HepG2 (cell line): Measurements from ENCODE around the gene DDX39B. TPM values are rescaled to one million over a fixed set of nuclear protein-coding genes. Genes with fewer than 3 reads are reported as not detected.
A peak's percentile ranks its signal among the peaks of the same experiment; 100 is the strongest.

Experiments used
- ASH2L ChIP-seq: fragments of 300-600, 200-600 bp; sonication (generic); IDR thresholded peaks from 2 replicates; pipeline ENCODE4 v1.7.0; 2017; ENCODE audit warnings: low read depth, mild to moderate bottlenecking, moderate library complexity, mixed read lengths, low read length; ENCODE audit not compliant: insufficient read length
- FOXA1 ChIP-seq, 2 experiments: fragments of 450-650 bp in 1 of 2; sonication (generic) in 1 of 2; formaldehyde crosslinking in 1 of 2; IDR thresholded peaks; 2 replicates each; pipeline versions ENCODE4 v1.4.0 to v1.6.1; 2016 to 2020; ENCODE audit warnings: missing genetic modification reagents in 1 of 2
- HNF1A ChIP-seq, 2 experiments: sonication (generic) in 1 of 2; formaldehyde crosslinking in 1 of 2; IDR thresholded peaks; 2 replicates each; pipeline versions ENCODE4 v1.4.0 to v1.6.1; 2016 to 2020; ENCODE audit warnings: borderline replicate concordance in 1 of 2, low read depth in 1 of 2, mild to moderate bottlenecking in 1 of 2, missing genetic modification reagents in 1 of 2
- IRF9 ChIP-seq: sonication (generic); formaldehyde crosslinking; IDR thresholded peaks from 2 replicates; pipeline ENCODE4 v1.8.0; 2022; ENCODE audit warnings: missing genetic modification reagents, mild to moderate bottlenecking, borderline replicate concordance
- KAT8 ChIP-seq: IDR thresholded peaks from 2 replicates; pipeline ENCODE4 v1.6.1; 2016; ENCODE audit warnings: missing genetic modification reagents, missing compliant biosample characterization
- MED1 ChIP-seq: sonication (generic); formaldehyde crosslinking; IDR thresholded peaks from 2 replicates; pipeline ENCODE4 v1.4.0; 2020; ENCODE audit warnings: missing genetic modification reagents
- MED8 ChIP-seq: sonication (generic); formaldehyde crosslinking; IDR thresholded peaks from 2 replicates; pipeline ENCODE4 v1.8.1; 2023; ENCODE audit warnings: mild to moderate bottlenecking, missing genetic modification reagents; ENCODE audit not compliant: insufficient replicate concordance
- NR2C2 ChIP-seq: sonication (generic); formaldehyde crosslinking; IDR thresholded peaks from 2 replicates; pipeline ENCODE4 v1.4.0; 2020; ENCODE audit warnings: missing genetic modification reagents, mild to moderate bottlenecking, moderate library complexity, borderline replicate concordance
- TOE1 ChIP-seq: sonication (generic); formaldehyde crosslinking; IDR thresholded peaks from 2 replicates; pipeline ENCODE4 v1.4.0; 2020; ENCODE audit warnings: mild to moderate bottlenecking, missing genetic modification reagents
- WIZ ChIP-seq: sonication (generic); formaldehyde crosslinking; IDR thresholded peaks from 2 replicates; pipeline ENCODE4 v1.5.1; 2020; ENCODE audit warnings: mild to moderate bottlenecking, missing genetic modification reagents
- YEATS4 ChIP-seq: sonication (generic); formaldehyde crosslinking; IDR thresholded peaks from 2 replicates; pipeline ENCODE4 v1.4.0; 2020; ENCODE audit warnings: missing genetic modification reagents, borderline replicate concordance
- ZMYM4 ChIP-seq: sonication (generic); formaldehyde crosslinking; IDR thresholded peaks from 2 replicates; pipeline ENCODE4 v1.8.1; 2023; ENCODE audit warnings: mild to moderate bottlenecking, missing genetic modification reagents
- ZNF354B ChIP-seq: sonication (generic); formaldehyde crosslinking; IDR thresholded peaks from 2 replicates; pipeline ENCODE4 v1.8.0; 2022; ENCODE audit warnings: mild to moderate bottlenecking, missing genetic modification reagents
- ZNF552 ChIP-seq: sonication (generic); formaldehyde crosslinking; IDR thresholded peaks from 2 replicates; pipeline ENCODE4 v1.9.0; 2022; ENCODE audit warnings: missing genetic modification reagents, mild to moderate bottlenecking, borderline replicate concordance
- ZNF577 ChIP-seq: sonication (generic); formaldehyde crosslinking; IDR thresholded peaks from 2 replicates; pipeline ENCODE4 v1.4.0; 2020; ENCODE audit warnings: mild to moderate bottlenecking, low read depth, missing genetic modification reagents, borderline replicate concordance
- ZNF614 ChIP-seq: IDR thresholded peaks from 2 replicates; pipeline ENCODE4 v1.6.1; 2018; ENCODE audit warnings: missing biosample characterization, missing genetic modification reagents, inconsistent platforms, borderline replicate concordance
- polyA plus RNA-seq, 8 experiments: library from polyadenylated mRNA; depleted of rRNA in 3 of 8; stranded (reverse) in 7 of 8; unstranded in 1 of 8; fragments of >200 nt; fragmentation: Illumina TruSeq in 4 of 8; extraction: Trizol in 4 of 8; gene quantifications; 2 replicates each; pipeline versions ENCODE4 v1.2.1 to v1.2.3, GENCODE V29; 2011 to 2016; ENCODE audit warnings: low read depth in 4 of 8, missing spikeins in 1 of 8, mixed read lengths in 1 of 8; ENCODE audit not compliant: insufficient read depth in 1 of 8
- total RNA-seq, 5 experiments: library from RNA; depleted of rRNA; stranded (reverse); fragments of >200 nt; fragmentation: Illumina TruSeq; extraction: Trizol; gene quantifications; 2 replicates each; pipeline ENCODE4 v1.2.3, GENCODE V29; 2016; ENCODE audit warnings: low read depth in 1 of 5
- TF ChIP-seq, protein P1 (sequence below): sonication (generic); formaldehyde crosslinking; IDR thresholded peaks from 2 replicates; pipeline ENCODE4 v1.5.1; 2020; ENCODE audit warnings: missing genetic modification reagents, mild to moderate bottlenecking, borderline replicate concordance
- TF ChIP-seq, protein P2 (sequence below): fragments of 450-650 bp; IDR thresholded peaks from 2 replicates; pipeline ENCODE4 v1.6.1; 2017

Gene DDX39B
- total and polyA plus RNA-seq, 2 of the 13 experiments (the other 11 are each of a cell fraction or from before 2014, with no cell fraction given) = 570 to 678 TPM

GRCh38 chr6:31546958-31547726 lies 5.3 kb upstream of the DDX39B start, which contains the start of gene NFKBIL1 (continued):
- TF ChIP-seq WIZ (CRISPR knock-in tag) (no peak), ZMYM4 (CRISPR knock-in tag) (peak; percentile 58), NR2C2 (peak; percentile 96), IRF9 (CRISPR knock-in tag) (peak; percentile 69), MED8 (CRISPR knock-in tag) (no peak), HNF1A (IDR thresholded peaks at IDR 0.05; ENCODE audit: low read depth) (no peak), HNF1A (CRISPR knock-in tag; IDR thresholded peaks at IDR 0.05; ENCODE audit: borderline replicate concordance) (peak; percentile 56; the same call in 1 of the 2 replicates), ZNF552 (CRISPR knock-in tag) (no peak), MED1 (CRISPR knock-in tag) (0 out of 2 replicates have a peak, but pooled peaks have one; percentile 47), YEATS4 (CRISPR knock-in tag) (peak; percentile 62; the same call in 1 of the 2 replicates), ZNF614 (CRISPR knock-in tag) (peak; percentile 31; the same call in 1 of the 2 replicates), FOXA1 (IDR thresholded peaks at IDR 0.05) (0 out of 2 replicates have a peak, but pooled peaks have one; percentile 32), FOXA1 (CRISPR knock-in tag; IDR thresholded peaks at IDR 0.05) (0 out of 2 replicates have a peak, but pooled peaks have one; percentile 27), KAT8 (CRISPR knock-in tag) (peak; percentile 97), ZNF354B (CRISPR knock-in tag) (no peak), ASH2L (peak; percentile 51), ZNF577 (CRISPR knock-in tag) (no peak), TOE1 (CRISPR knock-in tag) (peak; percentile 74; the same call in 1 of the 2 replicates)
- TF ChIP-seq, protein P1, sequence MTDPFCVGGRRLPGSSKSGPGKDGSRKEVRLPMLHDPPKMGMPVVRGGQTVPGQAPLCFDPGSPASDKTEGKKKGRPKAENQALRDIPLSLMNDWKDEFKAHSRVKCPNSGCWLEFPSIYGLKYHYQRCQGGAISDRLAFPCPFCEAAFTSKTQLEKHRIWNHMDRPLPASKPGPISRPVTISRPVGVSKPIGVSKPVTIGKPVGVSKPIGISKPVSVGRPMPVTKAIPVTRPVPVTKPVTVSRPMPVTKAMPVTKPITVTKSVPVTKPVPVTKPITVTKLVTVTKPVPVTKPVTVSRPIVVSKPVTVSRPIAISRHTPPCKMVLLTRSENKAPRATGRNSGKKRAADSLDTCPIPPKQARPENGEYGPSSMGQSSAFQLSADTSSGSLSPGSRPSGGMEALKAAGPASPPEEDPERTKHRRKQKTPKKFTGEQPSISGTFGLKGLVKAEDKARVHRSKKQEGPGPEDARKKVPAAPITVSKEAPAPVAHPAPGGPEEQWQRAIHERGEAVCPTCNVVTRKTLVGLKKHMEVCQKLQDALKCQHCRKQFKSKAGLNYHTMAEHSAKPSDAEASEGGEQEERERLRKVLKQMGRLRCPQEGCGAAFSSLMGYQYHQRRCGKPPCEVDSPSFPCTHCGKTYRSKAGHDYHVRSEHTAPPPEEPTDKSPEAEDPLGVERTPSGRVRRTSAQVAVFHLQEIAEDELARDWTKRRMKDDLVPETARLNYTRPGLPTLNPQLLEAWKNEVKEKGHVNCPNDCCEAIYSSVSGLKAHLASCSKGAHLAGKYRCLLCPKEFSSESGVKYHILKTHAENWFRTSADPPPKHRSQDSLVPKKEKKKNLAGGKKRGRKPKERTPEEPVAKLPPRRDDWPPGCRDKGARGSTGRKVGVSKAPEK = no peak
- TF ChIP-seq, protein P2, sequence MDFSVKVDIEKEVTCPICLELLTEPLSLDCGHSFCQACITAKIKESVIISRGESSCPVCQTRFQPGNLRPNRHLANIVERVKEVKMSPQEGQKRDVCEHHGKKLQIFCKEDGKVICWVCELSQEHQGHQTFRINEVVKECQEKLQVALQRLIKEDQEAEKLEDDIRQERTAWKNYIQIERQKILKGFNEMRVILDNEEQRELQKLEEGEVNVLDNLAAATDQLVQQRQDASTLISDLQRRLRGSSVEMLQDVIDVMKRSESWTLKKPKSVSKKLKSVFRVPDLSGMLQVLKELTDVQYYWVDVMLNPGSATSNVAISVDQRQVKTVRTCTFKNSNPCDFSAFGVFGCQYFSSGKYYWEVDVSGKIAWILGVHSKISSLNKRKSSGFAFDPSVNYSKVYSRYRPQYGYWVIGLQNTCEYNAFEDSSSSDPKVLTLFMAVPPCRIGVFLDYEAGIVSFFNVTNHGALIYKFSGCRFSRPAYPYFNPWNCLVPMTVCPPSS = no peak
